Mucosa of stomach (tissue), 1 donor: Measurements from ENCODE around the gene NEAT1.

Experiments
- H3K27me3 ChIP-seq: one replicate; pipeline ENCODE4 v1.7.0; 2013; ENCODE audit warnings: mild to moderate bottlenecking, low read length; ENCODE audit not compliant: control insufficient read depth, insufficient read depth
- H3K36me3 ChIP-seq: one replicate; pipeline ENCODE4 v1.7.0; 2013; ENCODE audit warnings: low read length; ENCODE audit not compliant: control insufficient read depth, insufficient read depth
- H3K4me1 ChIP-seq: one replicate; pipeline ENCODE4 v1.7.0; 2013; ENCODE audit warnings: mild to moderate bottlenecking, low read length; ENCODE audit not compliant: control insufficient read depth, insufficient read depth
- H3K4me3 ChIP-seq: one replicate; pipeline ENCODE4 v1.7.0; 2013; ENCODE audit warnings: low read length
- H3K9ac ChIP-seq: one replicate; pipeline ENCODE4 v1.7.0; 2013; ENCODE audit warnings: mild to moderate bottlenecking, low read length, moderate library complexity
- H3K9me3 ChIP-seq: one replicate; pipeline ENCODE4 v1.7.0; 2013; ENCODE audit warnings: mild to moderate bottlenecking, low read length, moderate library complexity; ENCODE audit not compliant: control insufficient read depth
- donor health status: Pancreatic carcinoma.

NEAT1 gene

GRCh38 chr11:65429724-65430405 is 7.3 kb downstream of the NEAT1 start:
- H3K36me3 ChIP-seq, result peaks cover 7% of the 10 kb centered on the region
- no peaks in the 10 kb centered on the region for H3K27me3 ChIP-seq
- no peaks in the 10 kb centered on the region for H3K9me3 ChIP-seq
- H3K4me3 ChIP-seq, result no peak overlapping the region
- H3K9ac ChIP-seq, result peak overlapping the region; percentile 46
- H3K4me1 ChIP-seq, result peaks cover 27% of the 10 kb centered on the region

- H3K9me3 ChIP-seq, result no peaks in the 10 kb centered on the region
- H3K4me1 ChIP-seq, result peaks cover 28% of the 10 kb centered on the region
- no peaks in the 10 kb centered on the region for H3K27me3 ChIP-seq
- no peak overlapping the region for H3K4me3 ChIP-seq
- H3K36me3 ChIP-seq, result peaks cover 1% of the 10 kb centered on the region
- H3K9ac ChIP-seq, result peak overlapping the region; percentile 46
Observed at GRCh38 chr11:65430406-65431217, 8.0 kb downstream of the NEAT1 start.

GRCh38 chr11:65431451-65432099 is 9.0 kb downstream of the NEAT1 start:
- Histone ChIP-seq H3K4me1 (peaks cover 35% of the 10 kb centered on the region), H3K4me3 (no peak overlapping the region), H3K36me3 (peaks cover 8% of the 10 kb centered on the region), H3K9ac (no peak overlapping the region), H3K9me3 (no peaks in the 10 kb centered on the region), H3K27me3 (no peaks in the 10 kb centered on the region)

GRCh38 chr11:65432100-65432650 is 9.6 kb downstream of the NEAT1 start:
- H3K9me3 ChIP-seq, result no peaks in the 10 kb centered on the region
- H3K4me1 ChIP-seq, result peaks cover 31% of the 10 kb centered on the region
- H3K27me3 ChIP-seq, result no peaks in the 10 kb centered on the region
- peaks cover 8% of the 10 kb centered on the region for H3K36me3 ChIP-seq
- H3K9ac ChIP-seq, result no peak overlapping the region
- H3K4me3 ChIP-seq, result no peak overlapping the region

- H3K36me3 ChIP-seq, result peaks cover 8% of the 10 kb centered on the region
- H3K4me1 ChIP-seq, result peaks cover 30% of the 10 kb centered on the region
- H3K4me3 ChIP-seq, result no peak overlapping the region
- H3K9ac ChIP-seq, result no peak overlapping the region
- H3K9me3 ChIP-seq, result no peaks in the 10 kb centered on the region
- H3K27me3 ChIP-seq, result no peaks in the 10 kb centered on the region
Observed at GRCh38 chr11:65432686-65433582, 10.3 kb downstream of the NEAT1 start.

GRCh38 chr11:65433657-65434056 is 11.1 kb downstream of the NEAT1 start:
- Histone ChIP-seq H3K4me1 (peaks cover 25% of the 10 kb centered on the region), H3K27me3 (no peaks in the 10 kb centered on the region), H3K36me3 (peaks cover 8% of the 10 kb centered on the region), H3K4me3 (no peak overlapping the region), H3K9ac (no peak overlapping the region), H3K9me3 (no peaks in the 10 kb centered on the region)

GRCh38 chr11:65434057-65434666 is 11.6 kb downstream of the NEAT1 start:
- Histone ChIP-seq H3K9ac (no peak overlapping the region), H3K9me3 (no peaks in the 10 kb centered on the region), H3K4me3 (no peak overlapping the region), H3K27me3 (no peaks in the 10 kb centered on the region), H3K36me3 (peaks cover 8% of the 10 kb centered on the region), H3K4me1 (peaks cover 25% of the 10 kb centered on the region)

- Histone ChIP-seq H3K4me1 (peaks cover 22% of the 10 kb centered on the region), H3K9me3 (no peaks in the 10 kb centered on the region), H3K27me3 (no peaks in the 10 kb centered on the region), H3K36me3 (peaks cover 8% of the 10 kb centered on the region), H3K4me3 (no peak overlapping the region), H3K9ac (no peak overlapping the region)
Observed at GRCh38 chr11:65434667-65435410, 12.2 kb downstream of the NEAT1 start.

GRCh38 chr11:65435411-65435931 is 12.9 kb downstream of the NEAT1 start:
- peaks cover 16% of the 10 kb centered on the region for H3K4me1 ChIP-seq
- peaks cover 8% of the 10 kb centered on the region for H3K36me3 ChIP-seq

GRCh38 chr11:65435981-65436411 is 13.4 kb downstream of the NEAT1 start:
- Histone ChIP-seq H3K36me3 (peaks cover 8% of the 10 kb centered on the region), H3K9me3 (no peaks in the 10 kb centered on the region), H3K4me3 (no peak overlapping the region), H3K9ac (no peak overlapping the region), H3K4me1 (peaks cover 16% of the 10 kb centered on the region), H3K27me3 (no peaks in the 10 kb centered on the region)

More at GRCh38 chr11:65435411-65435931, 12.9 kb downstream of the NEAT1 start:
- no peaks in the 10 kb centered on the region for H3K27me3 ChIP-seq
- H3K9ac ChIP-seq, result no peak overlapping the region
- no peaks in the 10 kb centered on the region for H3K9me3 ChIP-seq
- no peak overlapping the region for H3K4me3 ChIP-seq
